CD14-positive monocyte (primary cell): ENCODE measurements around the gene NR6A1. TPM values are rescaled to one million over a fixed set of nuclear protein-coding genes. Genes with fewer than 3 reads are reported as not detected.

Experiments
- DNase-seq, 3 donors: peaks; one replicate each; pipeline ENCODE4 v3.0.0-alpha.2; 2011 to 2022
- H2AFZ ChIP-seq: 2 replicates; pipeline ENCODE4 v1.6.0; 2012; ENCODE audit warnings: mild to moderate bottlenecking, low read depth, low read length, inconsistent platforms; ENCODE audit not compliant: insufficient read depth, poor library complexity, severe bottlenecking
- H3K27ac ChIP-seq, 2 donors: 1 replicate in 1 of 2; 2 replicates in 1 of 2; pipeline ENCODE4 v1.5.1; 2012 to 2013; ENCODE audit warnings: low read length in 2 of 2, control low read depth in 1 of 2, inconsistent platforms in 1 of 2, low read depth in 1 of 2, mild to moderate bottlenecking in 1 of 2
- H3K27me3 ChIP-seq, 2 donors: one replicate each; pipeline versions ENCODE4 v1.6.0 to v1.6.1; 2011 to 2013; ENCODE audit warnings: low read length in 2 of 2; ENCODE audit not compliant: control insufficient read depth in 2 of 2, insufficient read depth in 2 of 2
- H3K36me3 ChIP-seq, 2 donors: replicated peaks in 1 of 2; 1 replicate in 1 of 2; 2 replicates in 1 of 2; pipeline versions ENCODE4 v1.5.1 to v1.6.1; 2012 to 2013; ENCODE audit warnings: low read length in 2 of 2, control low read depth in 1 of 2, inconsistent platforms in 1 of 2, mild to moderate bottlenecking in 1 of 2; ENCODE audit not compliant: insufficient read depth in 2 of 2, control insufficient read depth in 1 of 2
- H3K4me1 ChIP-seq, 2 donors: 1 replicate in 1 of 2; 2 replicates in 1 of 2; pipeline versions ENCODE4 v1.5.1 to v1.6.1; 2012 to 2013; ENCODE audit warnings: low read length in 2 of 2, control low read depth in 1 of 2, inconsistent platforms in 1 of 2, mild to moderate bottlenecking in 1 of 2, moderate library complexity in 1 of 2; ENCODE audit not compliant: insufficient read depth in 2 of 2, control insufficient read depth in 1 of 2
- H3K4me2 ChIP-seq: replicated peaks from 2 replicates; pipeline ENCODE3; 2012; ENCODE audit warnings: low read length, moderate library complexity, mild to moderate bottlenecking; ENCODE audit not compliant: poor library complexity, severe bottlenecking; ENCODE audit errors: extremely low read depth
- H3K4me3 ChIP-seq, 3 experiments: fragments of 200-600 bp in 1 of 3; sonication (generic) in 1 of 3; replicated peaks in 1 of 3; 1 replicate in 2 of 3; 2 replicates in 1 of 3; pipeline ENCODE4 v1.5.1; 2011 to 2013; ENCODE audit warnings: low read length in 3 of 3, mild to moderate bottlenecking in 3 of 3, control low read depth in 2 of 3, low read depth in 2 of 3, inconsistent platforms in 1 of 3, moderate library complexity in 1 of 3
- H3K79me2 ChIP-seq: 2 replicates; pipeline ENCODE4 v1.6.0; 2012; ENCODE audit warnings: mild to moderate bottlenecking, control low read depth, inconsistent platforms, low read length, moderate library complexity; ENCODE audit not compliant: insufficient read depth
- H3K9ac ChIP-seq: 2 replicates; pipeline ENCODE4 v1.6.0; 2017; ENCODE audit warnings: low read length, mild to moderate bottlenecking; ENCODE audit not compliant: insufficient read depth, poor library complexity, severe bottlenecking
- H3K9me3 ChIP-seq, 2 donors: replicated peaks in 1 of 2; 1 replicate in 1 of 2; 2 replicates in 1 of 2; pipeline versions ENCODE4 v1.5.1 to v1.6.1; 2012 to 2013; ENCODE audit warnings: low read length in 2 of 2, control low read depth in 1 of 2; ENCODE audit not compliant: control insufficient read depth in 1 of 2, insufficient read depth in 1 of 2
- H4K20me1 ChIP-seq: 2 replicates; pipeline ENCODE4 v1.6.0; 2012; ENCODE audit warnings: mild to moderate bottlenecking, low read length, control low read depth, moderate library complexity; ENCODE audit not compliant: insufficient read depth
- H3K27ac Mint-ChIP-seq, 7 donors: one replicate each; pipeline ENCODE4 v1.8.0; 2020; ENCODE audit warnings: mild to moderate bottlenecking in 7 of 7, mixed read lengths in 7 of 7, moderate library complexity in 6 of 7, inconsistent platforms in 2 of 7
- H3K27me3 Mint-ChIP-seq, 3 donors: one replicate each; pipeline ENCODE4 v1.8.0; 2021 to 2022; ENCODE audit warnings: low read depth in 3 of 3, mild to moderate bottlenecking in 3 of 3, mixed read lengths in 3 of 3, moderate library complexity in 3 of 3, inconsistent platforms in 1 of 3
- H3K36me3 Mint-ChIP-seq, 2 donors: one replicate each; pipeline ENCODE4 v1.8.0; 2020; ENCODE audit warnings: mixed read lengths in 2 of 2, inconsistent platforms in 1 of 2, mild to moderate bottlenecking in 1 of 2
- H3K4me1 Mint-ChIP-seq: one replicate; pipeline ENCODE4 v1.8.0; 2020; ENCODE audit warnings: mild to moderate bottlenecking, mixed read lengths
- H3K4me3 Mint-ChIP-seq, 2 donors: one replicate each; pipeline ENCODE4 v1.8.0; 2020; ENCODE audit warnings: mild to moderate bottlenecking in 2 of 2, mixed read lengths in 2 of 2, moderate library complexity in 1 of 2
- H3K9me3 Mint-ChIP-seq, 7 donors: one replicate each; pipeline ENCODE4 v1.8.0; 2020 to 2022; ENCODE audit warnings: mixed read lengths in 7 of 7, mild to moderate bottlenecking in 6 of 7, moderate library complexity in 6 of 7, inconsistent platforms in 2 of 7
- CTCF ChIP-seq: fragments of 200-600 bp; IDR thresholded peaks from one replicate; pipeline ENCODE4 v1.8.0; 2022; ENCODE audit warnings: antibody characterized with exemption, mild to moderate bottlenecking
- WGBS: methylation state at CpG from one replicate; pipeline ENCODE4 v1.1.5; 2013; ENCODE audit warnings: missing lambda C conversion rate; ENCODE audit not compliant: insufficient coverage; 5-methylcytosine and 5-hydroxymethylcytosine counted together
- intact Hi-C, 2 donors: fragments of 100-400 bp; cut with micrococcal nuclease; formaldehyde crosslinking; loops; one replicate each; pipeline versions ENCODE4 v1.15.0 to v1.15.1; 2023
- polyA plus RNA-seq, 3 donors: library from polyadenylated mRNA; depleted of rRNA in 1 of 3; unstranded in 2 of 3; stranded (reverse) in 1 of 3; fragments of 300-500 nt in 2 of 3; fragments of >200 nt in 1 of 3; fragmentation: Illumina TruSeq in 2 of 3; gene quantifications; 1 replicate in 2 of 3; 2 replicates in 1 of 3; pipeline ENCODE4 v1.2.3, GENCODE V29; 2012 to 2021

Gene NR6A1
- polyA plus RNA-seq, 3 donors, result 0.15 to 2.9 (median 0.28) TPM

GRCh38 chr9:124491049-124491975 is 279.8 kb downstream of the NR6A1 start:
- no peak for DNase-seq
- Mint-ChIP-seq H3K36me3 (no peaks in the 10 kb centered on the region), H3K4me1 (peaks cover 9% of the 10 kb centered on the region), H3K27ac (no peak overlapping the region), H3K9me3 (peaks cover 0 to 2% (median 0%) of the 10 kb centered on the region in 7 donors), H3K4me3 (no peak overlapping the region), H3K27me3 (peaks cover 7 to 19% (median 8%) of the 10 kb centered on the region in 3 donors)
- Histone ChIP-seq H3K4me2 (no peak overlapping the region), H3K9me3 (no peaks in the 10 kb centered on the region), H3K4me3 (no peak overlapping the region), H4K20me1 (no peaks in the 10 kb centered on the region), H3K4me1 (peaks cover 0 to 11% of the 10 kb centered on the region in 2 donors), H3K27ac (no peak overlapping the region), H3K36me3 (no peaks in the 10 kb centered on the region), H3K9ac (no peak overlapping the region), H3K27me3 (peaks cover 0 to 10% of the 10 kb centered on the region in 2 donors), H2AFZ (no peak overlapping the region), H3K79me2 (no peaks in the 10 kb centered on the region)
- TF ChIP-seq CTCF, result no peak
- 94% methylated on average over 18 of the region's 32 CpGs for WGBS
- intact Hi-C loops, result no loop called here

- TF ChIP-seq CTCF, result no peak
- Histone ChIP-seq H3K36me3 (no peaks in the 10 kb centered on the region), H2AFZ (no peak overlapping the region), H3K27me3 (peaks cover 0 to 13% of the 10 kb centered on the region in 2 donors), H3K4me2 (no peak overlapping the region), H3K4me1 (no peaks in the 10 kb centered on the region), H4K20me1 (no peaks in the 10 kb centered on the region), H3K27ac (no peak overlapping the region), H3K9me3 (no peaks in the 10 kb centered on the region), H3K9ac (no peak overlapping the region), H3K79me2 (no peaks in the 10 kb centered on the region), H3K4me3 (no peak overlapping the region)
- Mint-ChIP-seq H3K4me1 (no peaks in the 10 kb centered on the region), H3K27ac (no peak overlapping the region), H3K9me3 (no peaks in the 10 kb centered on the region), H3K36me3 (no peaks in the 10 kb centered on the region), H3K27me3 (peaks cover 6 to 26% (median 7%) of the 10 kb centered on the region in 3 donors), H3K4me3 (no peak overlapping the region)
- 92% methylated on average over 1 of the region's 2 CpGs for WGBS
- DNase-seq, result no peak
- intact Hi-C loops, result no loop called here
Observed at GRCh38 chr9:124490004-124490403, 281.1 kb downstream of the NR6A1 start.
